ENCODE results near the gene METTL16.
"Not testable (repeated sequence)": the region's sequence is repeated elsewhere in the genome, so short reads cannot be mapped to it uniquely, and the experiment has no call there.

METTL16 gene

DNA sequence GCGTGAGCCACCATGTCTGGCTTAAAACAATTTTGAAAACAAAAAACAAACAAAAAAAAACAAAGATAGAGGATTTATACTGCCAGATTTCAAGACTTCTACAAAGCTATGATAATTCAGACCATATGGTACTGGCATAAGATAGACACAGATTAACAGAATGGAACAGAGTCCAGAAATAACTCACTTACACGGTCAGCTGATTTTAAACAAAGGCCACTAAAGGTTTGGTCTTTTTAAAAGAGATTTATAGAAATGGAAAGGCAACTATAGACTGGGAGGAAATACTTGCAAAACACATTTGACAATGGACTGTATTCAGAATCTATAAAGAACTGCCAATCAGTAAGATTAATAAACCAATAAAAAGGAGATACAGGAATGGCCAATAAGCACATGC lies 62.2 kb downstream of the METTL16 start:
- Histone ChIP-seq H3K9me3 (ENCODE audit: insufficient read depth, low read length, severe bottlenecking) (peaks cover 6% of the 10 kb centered on the region), H3K27ac (ENCODE audit: low read length) (no peak overlapping the region), H2AFZ (ENCODE audit: low read depth, low read length) (no peak overlapping the region), H4K20me1 (ENCODE audit: insufficient read depth, low read length) (no peaks in the 10 kb centered on the region), H3K4me3 (ENCODE audit: low read depth in 1 of 2, low read length in 2 of 2) (no peak overlapping the region), H3K27me3 (ENCODE audit: insufficient read depth, low read length, poor library complexity) (no peaks in the 10 kb centered on the region), H3K9ac (ENCODE audit: low read depth, low read length) (no peak overlapping the region), H3K4me2 (ENCODE audit: insufficient read depth, low read length) (no peak overlapping the region), H3K79me2 (ENCODE audit: insufficient read depth, low read length) (0 out of 2 replicates have a peak, but pooled peaks cover 3% of the 10 kb centered on the region), H3K36me3 (ENCODE audit: insufficient read depth, low read length) (peaks cover 24% of the 10 kb centered on the region; the same call in 1 of the 2 replicates), H3K4me1 (ENCODE audit: insufficient read depth, low read length) (no peaks in the 10 kb centered on the region)
- no peak for ATAC-seq (ENCODE audit: insufficient read depth, low read depth)
- DNase-seq, result no peak
- TF ChIP-seq, protein P1, sequence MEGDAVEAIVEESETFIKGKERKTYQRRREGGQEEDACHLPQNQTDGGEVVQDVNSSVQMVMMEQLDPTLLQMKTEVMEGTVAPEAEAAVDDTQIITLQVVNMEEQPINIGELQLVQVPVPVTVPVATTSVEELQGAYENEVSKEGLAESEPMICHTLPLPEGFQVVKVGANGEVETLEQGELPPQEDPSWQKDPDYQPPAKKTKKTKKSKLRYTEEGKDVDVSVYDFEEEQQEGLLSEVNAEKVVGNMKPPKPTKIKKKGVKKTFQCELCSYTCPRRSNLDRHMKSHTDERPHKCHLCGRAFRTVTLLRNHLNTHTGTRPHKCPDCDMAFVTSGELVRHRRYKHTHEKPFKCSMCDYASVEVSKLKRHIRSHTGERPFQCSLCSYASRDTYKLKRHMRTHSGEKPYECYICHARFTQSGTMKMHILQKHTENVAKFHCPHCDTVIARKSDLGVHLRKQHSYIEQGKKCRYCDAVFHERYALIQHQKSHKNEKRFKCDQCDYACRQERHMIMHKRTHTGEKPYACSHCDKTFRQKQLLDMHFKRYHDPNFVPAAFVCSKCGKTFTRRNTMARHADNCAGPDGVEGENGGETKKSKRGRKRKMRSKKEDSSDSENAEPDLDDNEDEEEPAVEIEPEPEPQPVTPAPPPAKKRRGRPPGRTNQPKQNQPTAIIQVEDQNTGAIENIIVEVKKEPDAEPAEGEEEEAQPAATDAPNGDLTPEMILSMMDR (IDR thresholded peaks at IDR 0.05; ENCODE audit: borderline replicate concordance, extremely low read depth, low read length, poor library complexity, severe bottlenecking), result no peak
- no peak for TF ChIP-seq EZH2 (IDR thresholded peaks at IDR 0.05; ENCODE audit: borderline replicate concordance, low read depth, low read length, severe bottlenecking)

DNA sequence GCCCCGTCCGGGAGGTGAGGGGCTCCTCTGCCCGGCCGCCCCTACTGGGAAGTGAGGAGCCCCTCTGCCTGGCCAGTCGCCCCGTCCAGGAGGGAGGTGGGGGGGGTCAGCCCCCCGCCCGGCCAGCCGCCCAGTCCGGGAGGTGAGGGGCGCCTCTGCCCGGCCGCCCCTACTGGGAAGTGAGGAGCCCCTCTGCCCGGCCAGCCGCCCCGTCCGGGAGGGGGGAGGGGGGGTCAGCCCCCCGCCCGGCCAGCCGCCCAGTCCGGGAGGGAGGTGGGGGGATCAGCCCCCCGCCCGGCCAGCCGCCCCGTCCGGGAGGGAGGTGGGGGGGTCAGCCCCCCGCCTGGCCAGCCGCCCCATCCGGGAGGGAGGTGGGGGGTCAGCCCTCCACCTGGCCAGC lies 64.2 kb downstream of the METTL16 start:
- H3K4me1 ChIP-seq (ENCODE audit: insufficient read depth, low read length); H4K20me1 ChIP-seq (ENCODE audit: insufficient read depth, low read length); H3K4me3 ChIP-seq (ENCODE audit: low read depth in 1 of 2, low read length in 2 of 2); H3K9ac ChIP-seq (ENCODE audit: low read depth, low read length); H3K9me3 ChIP-seq (ENCODE audit: insufficient read depth, low read length, severe bottlenecking); H3K27ac ChIP-seq (ENCODE audit: low read length); ATAC-seq (ENCODE audit: insufficient read depth, low read depth); H3K27me3 ChIP-seq (ENCODE audit: insufficient read depth, low read length, poor library complexity); H2AFZ ChIP-seq (ENCODE audit: low read depth, low read length); H3K4me2 ChIP-seq (ENCODE audit: insufficient read depth, low read length); H3K79me2 ChIP-seq (ENCODE audit: insufficient read depth, low read length); DNase-seq: not testable (repeated sequence)
- H3K36me3 ChIP-seq (ENCODE audit: insufficient read depth, low read length), result peaks cover 20% of the 10 kb centered on the region; the same call in 1 of the 2 replicates

DNA sequence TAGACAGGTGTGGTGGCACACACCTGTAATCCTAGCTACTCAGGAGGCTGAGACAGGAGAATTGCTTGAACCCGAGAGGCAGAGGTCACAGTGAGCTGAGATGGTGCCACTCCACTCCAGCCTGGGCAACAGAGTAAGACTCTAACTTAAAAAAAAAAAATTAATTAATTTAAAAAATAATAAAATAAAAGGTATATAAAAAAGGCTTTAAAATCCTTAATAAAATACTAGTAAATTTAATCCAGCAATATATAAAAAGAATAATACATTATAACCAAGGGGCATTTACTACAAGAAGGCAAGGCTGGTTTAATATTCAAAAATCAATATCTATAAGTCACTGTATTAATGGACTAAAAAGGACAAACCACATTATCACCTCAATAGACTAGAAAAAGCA lies 66.0 kb downstream of the METTL16 start:
- no peak overlapping the region for H3K4me2 ChIP-seq (ENCODE audit: insufficient read depth, low read length)
- no peaks in the 10 kb centered on the region for H3K4me1 ChIP-seq (ENCODE audit: insufficient read depth, low read length)
- no peak overlapping the region for H3K9ac ChIP-seq (ENCODE audit: low read depth, low read length)
- no peak for ATAC-seq (ENCODE audit: insufficient read depth, low read depth)
- no peak overlapping the region for H3K4me3 ChIP-seq (ENCODE audit: low read depth in 1 of 2, low read length in 2 of 2)
- no peak for DNase-seq
- 0 out of 2 replicates have a peak, but pooled peaks cover 3% of the 10 kb centered on the region for H3K79me2 ChIP-seq (ENCODE audit: insufficient read depth, low read length)
- no peaks in the 10 kb centered on the region for H4K20me1 ChIP-seq (ENCODE audit: insufficient read depth, low read length)
- no peaks in the 10 kb centered on the region for H3K27me3 ChIP-seq (ENCODE audit: insufficient read depth, low read length, poor library complexity)
- H2AFZ ChIP-seq (ENCODE audit: low read depth, low read length), result no peak overlapping the region
- no peak for TF ChIP-seq EZH2 (IDR thresholded peaks at IDR 0.05; ENCODE audit: borderline replicate concordance, low read depth, low read length, severe bottlenecking)
- TF ChIP-seq, protein P1 (IDR thresholded peaks at IDR 0.05; ENCODE audit: borderline replicate concordance, extremely low read depth, low read length, poor library complexity, severe bottlenecking), result no peak
- peaks cover 6% of the 10 kb centered on the region for H3K9me3 ChIP-seq (ENCODE audit: insufficient read depth, low read length, severe bottlenecking)
- H3K36me3 ChIP-seq (ENCODE audit: insufficient read depth, low read length), result peaks cover 28% of the 10 kb centered on the region
- H3K27ac ChIP-seq (ENCODE audit: low read length), result no peak overlapping the region

DNA sequence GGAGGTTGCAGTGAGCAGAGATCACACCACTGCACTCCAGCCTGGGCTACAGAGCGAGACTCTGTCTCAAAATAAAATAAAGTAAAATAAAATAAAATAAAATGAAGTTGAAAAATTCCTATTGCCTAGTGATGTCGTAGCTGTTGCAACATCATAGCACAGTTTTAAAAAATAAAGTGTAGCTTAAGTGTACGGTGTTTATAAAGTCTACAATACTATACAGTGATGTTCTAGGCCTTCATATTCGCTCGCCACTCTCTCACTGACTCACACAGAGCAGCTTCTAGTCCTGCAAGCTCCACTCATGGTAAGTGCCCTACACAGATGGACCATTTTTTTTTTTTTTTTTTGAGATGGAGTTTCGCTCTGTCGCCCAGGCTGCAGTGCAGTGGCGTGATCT lies 67.3 kb downstream of the METTL16 start:
- TF ChIP-seq, protein P1 (IDR thresholded peaks at IDR 0.05; ENCODE audit: borderline replicate concordance, extremely low read depth, low read length, poor library complexity, severe bottlenecking), result no peak
- no peak for TF ChIP-seq EZH2 (IDR thresholded peaks at IDR 0.05; ENCODE audit: borderline replicate concordance, low read depth, low read length, severe bottlenecking)
- H3K36me3 ChIP-seq (ENCODE audit: insufficient read depth, low read length), result peaks cover 32% of the 10 kb centered on the region
- H3K4me1 ChIP-seq (ENCODE audit: insufficient read depth, low read length), result no peaks in the 10 kb centered on the region
- no peak overlapping the region for H3K4me2 ChIP-seq (ENCODE audit: insufficient read depth, low read length)
- H3K4me3 ChIP-seq (ENCODE audit: low read depth in 1 of 2, low read length in 2 of 2), result no peak overlapping the region
- H2AFZ ChIP-seq (ENCODE audit: low read depth, low read length), result no peak overlapping the region
- no peaks in the 10 kb centered on the region for H4K20me1 ChIP-seq (ENCODE audit: insufficient read depth, low read length)
- no peaks in the 10 kb centered on the region for H3K27me3 ChIP-seq (ENCODE audit: insufficient read depth, low read length, poor library complexity)
- peaks cover 3% of the 10 kb centered on the region for H3K9me3 ChIP-seq (ENCODE audit: insufficient read depth, low read length, severe bottlenecking)
- DNase-seq, result no peak
- H3K27ac ChIP-seq (ENCODE audit: low read length), result no peak overlapping the region
- no peak for ATAC-seq (ENCODE audit: insufficient read depth, low read depth)
- 0 out of 2 replicates have a peak, but pooled peaks cover 3% of the 10 kb centered on the region for H3K79me2 ChIP-seq (ENCODE audit: insufficient read depth, low read length)
- H3K9ac ChIP-seq (ENCODE audit: low read depth, low read length), result no peak overlapping the region

Measured in DND-41 (cell line).